Measurements from ENCODE around the gene RESF1. TPM values are rescaled to one million over a fixed set of nuclear protein-coding genes. Genes with fewer than 3 reads are reported as not detected.

Gene RESF1
- polyA plus RNA-seq, 2 donors: 10.8 to 32.7 TPM

GRCh38 chr12:31959701-31960391 is 631 bp downstream of the RESF1 start:
- Histone ChIP-seq H3K4me3 (ENCODE audit: low read depth in 1 of 2, low read length in 2 of 2) (peak overlapping the region; percentile 79 to 91), H3K36me3 (ENCODE audit: control insufficient read depth in 2 of 2, insufficient read depth in 2 of 2, low read length in 1 of 2) (peaks cover 0 to 3% of the 10 kb centered on the region in 2 donors), H3K9me3 (ENCODE audit: control insufficient read depth in 2 of 2, insufficient read depth in 1 of 2, low read depth in 1 of 2, low read length in 1 of 2) (no peaks in the 10 kb centered on the region), H3K27me3 (ENCODE audit: control insufficient read depth in 1 of 2, insufficient read depth in 2 of 2, low read length in 2 of 2) (no peaks in the 10 kb centered on the region), H3K4me1 (ENCODE audit: control insufficient read depth in 2 of 2, insufficient read depth in 2 of 2, low read length in 1 of 2) (peaks cover 0 to 2% of the 10 kb centered on the region in 2 donors), H3K27ac (ENCODE audit: low read depth in 2 of 2, low read length in 1 of 2) (peak overlapping the region; percentile 95 to 98)
- WGBS, 2 donors: 0 to 1% methylated on average over 46 to 47 of the region's 47 CpGs

- Histone ChIP-seq H3K4me3 (ENCODE audit: low read depth in 1 of 2, low read length in 2 of 2) (peak overlapping the region; percentile 33 to 91), H3K36me3 (ENCODE audit: control insufficient read depth in 2 of 2, insufficient read depth in 2 of 2, low read length in 1 of 2) (peaks cover 0 to 3% of the 10 kb centered on the region in 2 donors), H3K4me1 (ENCODE audit: control insufficient read depth in 2 of 2, insufficient read depth in 2 of 2, low read length in 1 of 2) (peaks cover 0 to 2% of the 10 kb centered on the region in 2 donors), H3K9me3 (ENCODE audit: control insufficient read depth in 2 of 2, insufficient read depth in 1 of 2, low read depth in 1 of 2, low read length in 1 of 2) (no peaks in the 10 kb centered on the region), H3K27me3 (ENCODE audit: control insufficient read depth in 1 of 2, insufficient read depth in 2 of 2, low read length in 2 of 2) (no peaks in the 10 kb centered on the region), H3K27ac (ENCODE audit: low read depth in 2 of 2, low read length in 1 of 2) (no peak overlapping the region)
- 45 to 48% methylated on average over 2 of the region's 2 CpGs for WGBS, 2 donors
Measured at GRCh38 chr12:31961137-31961536, 1.9 kb downstream of the RESF1 start.

- H3K4me1 ChIP-seq (ENCODE audit: control insufficient read depth in 2 of 2, insufficient read depth in 2 of 2, low read length in 1 of 2): peaks cover 0 to 2% of the 10 kb centered on the region in 2 donors
- no peaks in the 10 kb centered on the region for H3K9me3 ChIP-seq (ENCODE audit: control insufficient read depth in 2 of 2, insufficient read depth in 1 of 2, low read depth in 1 of 2, low read length in 1 of 2)
- H3K27ac ChIP-seq (ENCODE audit: low read depth in 2 of 2, low read length in 1 of 2): no peak overlapping the region
- H3K36me3 ChIP-seq (ENCODE audit: control insufficient read depth in 2 of 2, insufficient read depth in 2 of 2, low read length in 1 of 2): peaks cover 0 to 3% of the 10 kb centered on the region in 2 donors
- H3K27me3 ChIP-seq (ENCODE audit: control insufficient read depth in 1 of 2, insufficient read depth in 2 of 2, low read length in 2 of 2): no peaks in the 10 kb centered on the region
- peak overlapping the region in 1 of 2 donors; percentile 91 for H3K4me3 ChIP-seq (ENCODE audit: low read depth in 1 of 2, low read length in 2 of 2)
- WGBS, 2 donors: 66 to 71% methylated on average over 4 of the region's 4 CpGs
Measured at GRCh38 chr12:31962076-31962475, 2.9 kb downstream of the RESF1 start.

- peaks cover 0 to 3% of the 10 kb centered on the region in 2 donors for H3K36me3 ChIP-seq (ENCODE audit: control insufficient read depth in 2 of 2, insufficient read depth in 2 of 2, low read length in 1 of 2)
- peaks cover 0 to 2% of the 10 kb centered on the region in 2 donors for H3K4me1 ChIP-seq (ENCODE audit: control insufficient read depth in 2 of 2, insufficient read depth in 2 of 2, low read length in 1 of 2)
- H3K4me3 ChIP-seq (ENCODE audit: low read depth in 1 of 2, low read length in 2 of 2): no peak overlapping the region
- H3K27ac ChIP-seq (ENCODE audit: low read depth in 2 of 2, low read length in 1 of 2): no peak overlapping the region
- no peaks in the 10 kb centered on the region for H3K9me3 ChIP-seq (ENCODE audit: control insufficient read depth in 2 of 2, insufficient read depth in 1 of 2, low read depth in 1 of 2, low read length in 1 of 2)
- 96 to 98% methylated on average over 3 of the region's 3 CpGs for WGBS, 2 donors
- H3K27me3 ChIP-seq (ENCODE audit: control insufficient read depth in 1 of 2, insufficient read depth in 2 of 2, low read length in 2 of 2): no peaks in the 10 kb centered on the region
Measured at GRCh38 chr12:31964280-31964679, 5.1 kb downstream of the RESF1 start.

DNA sequence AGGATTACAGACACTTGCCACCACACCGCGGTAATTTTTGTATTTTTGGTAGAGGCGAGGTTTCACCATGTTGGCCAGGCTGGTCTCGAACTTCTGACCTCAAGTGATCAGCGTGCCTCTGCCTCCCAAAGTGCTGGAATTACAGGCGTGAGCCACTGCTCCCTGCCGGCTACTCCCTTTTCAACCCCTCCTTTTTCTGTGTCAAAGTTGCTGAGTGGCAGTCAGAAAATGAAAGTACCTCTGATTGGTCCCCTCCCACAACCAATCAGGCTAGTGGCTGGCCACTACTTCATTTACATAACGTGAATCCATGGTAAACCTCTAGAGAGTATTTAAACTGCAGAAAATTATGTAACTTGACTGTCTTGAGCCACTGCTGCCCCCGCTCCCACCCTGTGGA is 5.9 kb downstream of the RESF1 start:
- H3K27me3 ChIP-seq (ENCODE audit: control insufficient read depth in 1 of 2, insufficient read depth in 2 of 2, low read length in 2 of 2): no peaks in the 10 kb centered on the region
- 91 to 92% methylated on average over 9 of the region's 9 CpGs for WGBS, 2 donors
- H3K36me3 ChIP-seq (ENCODE audit: control insufficient read depth in 2 of 2, insufficient read depth in 2 of 2, low read length in 1 of 2): peaks cover 0 to 3% of the 10 kb centered on the region in 2 donors
- no peak overlapping the region for H3K27ac ChIP-seq (ENCODE audit: low read depth in 2 of 2, low read length in 1 of 2)
- no peaks in the 10 kb centered on the region for H3K9me3 ChIP-seq (ENCODE audit: control insufficient read depth in 2 of 2, insufficient read depth in 1 of 2, low read depth in 1 of 2, low read length in 1 of 2)
- no peak overlapping the region for H3K4me3 ChIP-seq (ENCODE audit: low read depth in 1 of 2, low read length in 2 of 2)
- peaks cover 0 to 2% of the 10 kb centered on the region in 2 donors for H3K4me1 ChIP-seq (ENCODE audit: control insufficient read depth in 2 of 2, insufficient read depth in 2 of 2, low read length in 1 of 2)

GRCh38 chr12:31966558-31967205 is 7.5 kb downstream of the RESF1 start:
- H3K4me3 ChIP-seq (ENCODE audit: low read depth in 1 of 2, low read length in 2 of 2): no peak overlapping the region
- H3K27me3 ChIP-seq (ENCODE audit: control insufficient read depth in 1 of 2, insufficient read depth in 2 of 2, low read length in 2 of 2): no peaks in the 10 kb centered on the region
- peaks cover 2 to 3% of the 10 kb centered on the region in 2 donors for H3K36me3 ChIP-seq (ENCODE audit: control insufficient read depth in 2 of 2, insufficient read depth in 2 of 2, low read length in 1 of 2)
- no peaks in the 10 kb centered on the region for H3K9me3 ChIP-seq (ENCODE audit: control insufficient read depth in 2 of 2, insufficient read depth in 1 of 2, low read depth in 1 of 2, low read length in 1 of 2)
- H3K27ac ChIP-seq (ENCODE audit: low read depth in 2 of 2, low read length in 1 of 2): peak overlapping the region in 1 of 2 donors; percentile 48
- WGBS, 2 donors: 48 to 49% methylated on average over 5 of the region's 5 CpGs
- H3K4me1 ChIP-seq (ENCODE audit: control insufficient read depth in 2 of 2, insufficient read depth in 2 of 2, low read length in 1 of 2): peaks cover 0 to 2% of the 10 kb centered on the region in 2 donors

- Histone ChIP-seq H3K4me3 (ENCODE audit: low read depth in 1 of 2, low read length in 2 of 2) (no peak overlapping the region), H3K27ac (ENCODE audit: low read depth in 2 of 2, low read length in 1 of 2) (no peak overlapping the region), H3K36me3 (ENCODE audit: control insufficient read depth in 2 of 2, insufficient read depth in 2 of 2, low read length in 1 of 2) (peaks cover 5% of the 10 kb centered on the region in 2 donors), H3K4me1 (ENCODE audit: control insufficient read depth in 2 of 2, insufficient read depth in 2 of 2, low read length in 1 of 2) (no peaks in the 10 kb centered on the region), H3K9me3 (ENCODE audit: control insufficient read depth in 2 of 2, insufficient read depth in 1 of 2, low read depth in 1 of 2, low read length in 1 of 2) (no peaks in the 10 kb centered on the region), H3K27me3 (ENCODE audit: control insufficient read depth in 1 of 2, insufficient read depth in 2 of 2, low read length in 2 of 2) (no peaks in the 10 kb centered on the region)
- WGBS, 2 donors: 76 to 81% methylated on average over 7 of the region's 7 CpGs
Measured at GRCh38 chr12:31967539-31967938, 8.3 kb downstream of the RESF1 start.

GRCh38 chr12:31970199-31970598 is 11.0 kb downstream of the RESF1 start:
- Histone ChIP-seq H3K27me3 (ENCODE audit: control insufficient read depth in 1 of 2, insufficient read depth in 2 of 2, low read length in 2 of 2) (no peaks in the 10 kb centered on the region), H3K9me3 (ENCODE audit: control insufficient read depth in 2 of 2, insufficient read depth in 1 of 2, low read depth in 1 of 2, low read length in 1 of 2) (peaks cover 0 to 2% of the 10 kb centered on the region in 2 donors), H3K27ac (ENCODE audit: low read depth in 2 of 2, low read length in 1 of 2) (no peak overlapping the region), H3K4me1 (ENCODE audit: control insufficient read depth in 2 of 2, insufficient read depth in 2 of 2, low read length in 1 of 2) (no peaks in the 10 kb centered on the region), H3K4me3 (ENCODE audit: low read depth in 1 of 2, low read length in 2 of 2) (no peak overlapping the region), H3K36me3 (ENCODE audit: control insufficient read depth in 2 of 2, insufficient read depth in 2 of 2, low read length in 1 of 2) (peaks cover 13 to 19% of the 10 kb centered on the region in 2 donors)

DNA sequence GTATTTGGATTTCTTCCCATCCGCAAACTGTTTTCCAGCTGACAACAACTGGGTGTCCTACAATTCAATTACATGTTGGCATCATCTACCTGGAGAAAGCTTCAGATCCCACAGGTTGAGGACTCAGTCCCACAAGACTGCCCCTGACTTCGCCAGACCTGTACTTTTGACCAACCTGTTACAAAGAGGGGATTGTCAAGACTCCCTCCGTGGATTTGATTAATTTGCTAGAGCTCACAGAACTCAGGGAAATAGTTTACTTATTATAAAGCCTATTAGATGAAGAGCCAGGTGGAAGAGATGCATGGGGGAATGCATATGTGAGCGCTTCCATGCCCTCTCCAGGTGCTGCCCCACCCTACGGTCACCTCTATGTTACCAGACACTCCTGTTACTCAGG is 14.6 kb downstream of the RESF1 start:
- Histone ChIP-seq H3K36me3 (ENCODE audit: control insufficient read depth in 2 of 2, insufficient read depth in 2 of 2, low read length in 1 of 2) (peaks cover 15 to 19% of the 10 kb centered on the region in 2 donors), H3K9me3 (ENCODE audit: control insufficient read depth in 2 of 2, insufficient read depth in 1 of 2, low read depth in 1 of 2, low read length in 1 of 2) (peaks cover 0 to 5% of the 10 kb centered on the region in 2 donors), H3K4me3 (ENCODE audit: low read depth in 1 of 2, low read length in 2 of 2) (no peak overlapping the region), H3K4me1 (ENCODE audit: control insufficient read depth in 2 of 2, insufficient read depth in 2 of 2, low read length in 1 of 2) (no peaks in the 10 kb centered on the region), H3K27me3 (ENCODE audit: control insufficient read depth in 1 of 2, insufficient read depth in 2 of 2, low read length in 2 of 2) (no peaks in the 10 kb centered on the region), H3K27ac (ENCODE audit: low read depth in 2 of 2, low read length in 1 of 2) (no peak overlapping the region)
- whole genome bisulfite sequencing, 2 donors: 96% methylated on average over 5 of the region's 5 CpGs
